Activated CD4-positive, alpha-beta T cell treated with anti-CD3 and anti-CD28 coated beads, Interleukin-10, Interleukin-2, amounts not matched to agents 100 ng/mL and 50 ng/mL, durations not matched to agents 16 hours and 8 hours (primary cell): ENCODE data around the gene BFSP1.

Experiments used
- DNase-seq: peaks from one replicate; pipeline ENCODE4 v3.0.0-alpha.2; 2020

The BFSP1 gene

GRCh38 chr20:17493173-17493572 is 38.0 kb downstream of the BFSP1 start:
- DNase-seq: no peak

- DNase-seq: no peak
Observed at GRCh38 chr20:17491488-17491887, 39.7 kb downstream of the BFSP1 start.

- no peak for DNase-seq
Observed at GRCh38 chr20:17491041-17491440, 40.1 kb downstream of the BFSP1 start.

- no peak for DNase-seq
Observed at GRCh38 chr20:17490501-17490900, 40.7 kb downstream of the BFSP1 start.

- DNase-seq: no peak
Observed at GRCh38 chr20:17488916-17489600, 42.1 kb downstream of the BFSP1 start.

GRCh38 chr20:17485017-17485416 is 46.2 kb downstream of the BFSP1 start:
- no peak for DNase-seq

- DNase-seq: no peak
Observed at GRCh38 chr20:17482536-17482935, 48.6 kb downstream of the BFSP1 start.

GRCh38 chr20:17481661-17482060 is 49.5 kb downstream of the BFSP1 start:
- DNase-seq: no peak

- DNase-seq: no peak
Observed at GRCh38 chr20:17480696-17481095, 50.5 kb downstream of the BFSP1 start.

GRCh38 chr20:17479063-17479657 is 52.0 kb downstream of the BFSP1 start:
- no peak for DNase-seq

GRCh38 chr20:17473659-17474058 is 57.5 kb downstream of the BFSP1 start:
- DNase-seq: no peak

- DNase-seq: no peak
Observed at GRCh38 chr20:17471606-17472187, 59.5 kb downstream of the BFSP1 start.

- DNase-seq: no peak
Observed at GRCh38 chr20:17470973-17471372, 60.2 kb downstream of the BFSP1 start.

- no peak for DNase-seq
Observed at GRCh38 chr20:17470521-17470920, 60.7 kb downstream of the BFSP1 start.

GRCh38 chr20:17469246-17470030 is 61.7 kb downstream of the BFSP1 start:
- DNase-seq: no peak

- DNase-seq: no peak
Observed at GRCh38 chr20:17468073-17468840, 62.9 kb downstream of the BFSP1 start.

GRCh38 chr20:17467120-17467655 is 64.0 kb downstream of the BFSP1 start:
- DNase-seq: no peak

GRCh38 chr20:17466641-17467040 is 64.5 kb downstream of the BFSP1 start:
- DNase-seq: no peak

GRCh38 chr20:17465236-17465635 is 65.9 kb downstream of the BFSP1 start:
- DNase-seq: no peak

- DNase-seq: no peak
Observed at GRCh38 chr20:17463711-17464110, 67.5 kb downstream of the BFSP1 start.

- DNase-seq: no peak
Observed at GRCh38 chr20:17461941-17462340, 69.2 kb downstream of the BFSP1 start.

GRCh38 chr20:17460119-17460518 is 71.1 kb downstream of the BFSP1 start:
- DNase-seq: peak; percentile 5
